ENCODE data around the gene FLT3LG. TPM values are rescaled to one million over a fixed set of nuclear protein-coding genes. Genes with fewer than 3 reads are reported as not detected.
A peak's percentile ranks its signal among the peaks of the same experiment; 100 is the strongest.

Gene FLT3LG
- total and polyA plus RNA-seq, 9 of the 15 experiments (the other 6 are each of a cell fraction or from before 2014, with no cell fraction given): 0.31 to 6.4 (median 1.1) TPM

- no peak for TF ChIP-seq HNRNPK (IDR thresholded peaks at IDR 0.05; ENCODE audit: low read depth, low read length, poor library complexity, severe bottlenecking)
- TF ChIP-seq ELK1 (CRISPR knock-in tag; IDR thresholded peaks at IDR 0.05): no peak
- TF ChIP-seq RFX5 (IDR thresholded peaks at IDR 0.05; ENCODE audit: low read depth, low read length): no peak
- peak; percentile 83 for TF ChIP-seq USF2 (CRISPR knock-in tag; IDR thresholded peaks at IDR 0.05)
- TF ChIP-seq ZNF174 (CRISPR knock-in tag; IDR thresholded peaks at IDR 0.05): no peak
- TF ChIP-seq U2AF1 (optimal IDR thresholded peaks at IDR 0.05; ENCODE audit: low read depth, low read length): peak; percentile 45
- TF ChIP-seq ZNF668 (CRISPR knock-in tag; IDR thresholded peaks at IDR 0.05): no peak
- peak; percentile 86 to 88 for TF ChIP-seq SIN3A (IDR thresholded peaks at IDR 0.05; ENCODE audit: borderline replicate concordance in 2 of 2, control insufficient read depth in 1 of 2, low read depth in 2 of 2, low read length in 2 of 2)
- TF ChIP-seq ZNF41 (CRISPR knock-in tag; conservative IDR thresholded peaks at IDR 0.05): no peak
- TF ChIP-seq ATF2 (CRISPR knock-in tag; IDR thresholded peaks at IDR 0.05): no peak
- no peak for TF ChIP-seq KLF10 (CRISPR knock-in tag; IDR thresholded peaks at IDR 0.05)
- no peak for TF ChIP-seq PPARD (CRISPR knock-in tag; IDR thresholded peaks at IDR 0.05)
- no peak for TF ChIP-seq EWSR1 (IDR thresholded peaks at IDR 0.05; ENCODE audit: borderline replicate concordance, low read depth, partially characterized antibody)
- TF ChIP-seq POLR3G (IDR thresholded peaks at IDR 0.05; ENCODE audit: extremely low read depth, insufficient read length, insufficient replicate concordance): no peak
- TF ChIP-seq ILK (tag; IDR thresholded peaks at IDR 0.05; ENCODE audit: borderline replicate concordance, low read depth): no peak
- no peak for TF ChIP-seq BRD4 (IDR thresholded peaks at IDR 0.05)
- TF ChIP-seq MTF1 (CRISPR knock-in tag; IDR thresholded peaks at IDR 0.05; ENCODE audit: borderline replicate concordance): no peak
- TF ChIP-seq MXI1 (IDR thresholded peaks at IDR 0.05; ENCODE audit: low read depth, low read length): peak; percentile 9; the same call in 1 of the 2 replicates
- no peak for TF ChIP-seq CREB5 (CRISPR knock-in tag; IDR thresholded peaks at IDR 0.05)
- peak in 1 of 2 experiments; percentile 44; a peak in 1 of 4 replicates for TF ChIP-seq ZNF639 (CRISPR knock-in tag; conservative IDR thresholded peaks at IDR 0.05 in 1 of 2, IDR thresholded peaks at IDR 0.05 in 1 of 2)
Measured at GRCh38 chr19:49533551-49534488, 59.8 kb downstream of the FLT3LG start (continued).
